GM21786 (cell line): ENCODE data around the gene FCAMR.
"Not testable (repeated sequence)": the region's sequence is repeated elsewhere in the genome, so short reads cannot be mapped to it uniquely, and the experiment has no call there.

Experiments used
- ATAC-seq: cut with Tn5 transposase; IDR thresholded peaks from one replicate; pipeline ENCODE4 v1.9.1; 2021; ENCODE audit not compliant: unreplicated experiment

FCAMR gene

GRCh38 chr1:206933333-206933945 is 36.8 kb downstream of the FCAMR start:
- no peak for ATAC-seq

DNA sequence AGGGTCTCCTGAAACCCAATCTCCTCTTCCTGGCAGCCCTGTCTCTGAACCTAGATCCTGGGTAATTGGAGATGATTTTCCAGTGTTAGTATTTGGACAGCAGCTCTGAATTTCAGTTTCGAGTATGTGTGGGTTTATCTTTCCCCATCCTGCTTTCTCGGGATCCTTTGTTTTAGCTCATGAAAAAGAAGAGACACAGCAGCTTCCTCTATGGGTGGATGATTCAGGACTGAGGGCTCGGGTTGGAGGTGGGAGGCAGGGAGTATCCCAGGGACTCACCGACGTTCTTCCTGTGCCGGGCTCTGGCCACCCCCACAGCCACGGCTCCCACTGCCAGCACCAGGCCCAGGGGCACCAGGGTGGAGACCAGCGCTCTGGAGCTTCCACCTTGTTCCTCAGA is 38.1 kb downstream of the FCAMR start:
- no peak for ATAC-seq

DNA sequence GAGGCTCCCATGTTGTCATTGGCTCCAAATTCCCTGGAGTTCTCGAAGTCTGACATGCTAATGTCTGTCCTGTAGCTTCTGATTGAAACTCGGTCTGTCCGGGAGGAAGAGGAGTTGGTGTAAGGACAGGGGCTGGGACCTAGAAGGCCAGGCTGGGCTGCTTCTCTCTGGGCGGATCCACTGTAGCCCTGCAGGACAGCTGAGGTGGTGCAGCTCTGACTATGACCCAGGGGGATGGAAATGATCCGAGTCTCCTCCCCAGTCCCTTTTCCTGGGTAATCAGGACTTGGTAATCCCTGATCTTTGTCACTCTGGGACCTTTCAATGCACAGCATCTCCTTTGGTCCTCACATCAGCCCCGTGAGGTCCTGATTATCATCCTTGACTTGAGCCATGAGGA is 38.6 kb downstream of the FCAMR start:
- ATAC-seq = no peak

- peak; percentile 75 for ATAC-seq
Measured at GRCh38 chr1:206930210-206930798, 40.0 kb downstream of the FCAMR start.

- ATAC-seq = no peak
Measured at GRCh38 chr1:206929524-206929923, 40.7 kb downstream of the FCAMR start.

DNA sequence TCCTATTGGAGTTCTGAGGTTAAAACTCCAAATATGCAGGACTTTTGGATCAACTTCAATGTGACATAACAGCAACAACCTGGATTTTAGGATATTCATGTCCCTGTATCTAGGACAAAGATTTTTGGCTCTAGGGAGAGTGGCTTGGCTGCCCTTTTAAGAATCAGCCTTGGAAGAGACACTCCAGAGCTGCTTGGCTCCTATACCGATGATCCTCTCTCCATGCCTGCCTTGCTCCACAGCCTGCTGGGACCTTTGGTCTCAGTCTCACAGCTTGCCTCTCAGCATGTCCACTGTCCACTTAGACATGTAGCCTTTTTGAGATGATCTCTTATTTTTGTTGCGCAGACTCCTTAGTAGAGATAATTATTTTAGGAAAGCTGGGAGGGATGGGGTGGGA is 44.0 kb downstream of the FCAMR start:
- ATAC-seq = no peak

GRCh38 chr1:206925106-206925736 is 45.0 kb downstream of the FCAMR start:
- ATAC-seq = peak; percentile 48

DNA sequence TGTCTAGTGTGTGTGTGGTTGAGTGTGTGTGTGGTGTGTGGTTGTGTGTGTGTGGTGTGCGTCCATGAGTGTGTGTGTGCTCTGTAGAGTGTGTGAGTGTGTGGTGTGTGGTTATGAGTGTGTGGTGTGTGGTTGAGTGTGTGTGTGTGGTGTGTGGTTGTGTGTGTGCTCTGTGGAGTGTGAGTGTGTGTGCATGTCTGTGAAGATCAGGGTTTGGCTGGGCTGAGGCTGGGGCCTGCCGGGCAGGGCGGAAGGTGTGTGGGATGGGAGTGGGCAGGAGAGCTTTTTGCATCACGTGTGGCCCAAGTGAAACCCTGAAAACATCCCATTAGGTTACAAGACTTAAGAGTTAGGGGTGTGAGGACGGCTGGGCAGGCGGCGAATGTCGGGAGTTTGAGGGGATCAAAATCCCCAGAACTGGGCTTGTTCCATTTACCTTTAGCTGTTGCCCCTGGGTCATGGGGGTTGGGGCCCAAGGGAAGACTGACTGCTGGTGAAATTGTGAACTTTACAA is 45.6 kb downstream of the FCAMR start:
- ATAC-seq = peak; percentile 14

- ATAC-seq = not testable (repeated sequence)
Measured at GRCh38 chr1:206923961-206924557, 46.2 kb downstream of the FCAMR start.

GRCh38 chr1:206923009-206923960 is 47.0 kb downstream of the FCAMR start:
- peak; percentile 54 for ATAC-seq

DNA sequence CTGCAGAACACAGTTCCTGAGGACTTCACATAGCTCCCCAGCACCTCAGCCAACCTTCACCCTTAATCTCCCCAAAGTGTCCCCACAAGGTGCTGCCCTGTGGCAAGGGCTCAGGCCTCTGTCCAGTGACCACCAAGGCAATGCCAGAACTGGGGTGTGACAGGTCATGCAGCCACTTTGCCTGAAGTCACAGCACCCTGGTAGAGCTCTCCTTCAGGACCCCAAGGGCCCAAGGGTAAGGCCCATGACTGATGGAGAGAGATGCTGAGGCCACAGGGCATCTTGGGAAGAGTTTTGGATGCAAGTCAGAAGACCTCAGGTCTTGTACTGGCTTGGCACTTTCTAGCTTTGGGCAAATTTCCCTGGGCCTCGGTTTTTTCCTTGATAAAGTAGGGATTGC is 47.7 kb downstream of the FCAMR start:
- no peak for ATAC-seq

- peak; percentile 23 for ATAC-seq
Measured at GRCh38 chr1:206921772-206922265, 48.4 kb downstream of the FCAMR start, which contains the start of gene FCMR. FCMR (minus strand) TSS chr1:206921941; CDS start chr1:206921854, 87 bp downstream.

DNA sequence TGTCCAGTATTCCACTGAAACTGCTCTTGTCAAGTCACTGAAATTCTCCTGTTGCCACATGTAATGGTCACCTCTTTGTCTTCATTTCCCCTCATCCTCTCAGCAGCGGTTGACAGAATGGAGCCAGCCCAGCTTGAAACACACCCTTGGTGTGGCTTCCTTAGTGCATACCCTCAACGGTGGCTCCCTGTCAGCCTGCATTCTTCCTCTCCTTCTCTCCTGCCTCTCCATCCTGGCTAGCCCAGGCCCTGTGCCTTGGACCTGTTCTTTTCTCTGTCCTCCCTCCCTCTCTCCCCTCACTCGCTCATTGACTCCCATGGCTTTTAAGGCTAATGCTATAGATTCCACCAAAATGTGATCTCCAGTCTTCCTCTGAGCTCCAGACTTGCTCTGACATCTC is 52.2 kb downstream of the FCAMR start:
- ATAC-seq = no peak

DNA sequence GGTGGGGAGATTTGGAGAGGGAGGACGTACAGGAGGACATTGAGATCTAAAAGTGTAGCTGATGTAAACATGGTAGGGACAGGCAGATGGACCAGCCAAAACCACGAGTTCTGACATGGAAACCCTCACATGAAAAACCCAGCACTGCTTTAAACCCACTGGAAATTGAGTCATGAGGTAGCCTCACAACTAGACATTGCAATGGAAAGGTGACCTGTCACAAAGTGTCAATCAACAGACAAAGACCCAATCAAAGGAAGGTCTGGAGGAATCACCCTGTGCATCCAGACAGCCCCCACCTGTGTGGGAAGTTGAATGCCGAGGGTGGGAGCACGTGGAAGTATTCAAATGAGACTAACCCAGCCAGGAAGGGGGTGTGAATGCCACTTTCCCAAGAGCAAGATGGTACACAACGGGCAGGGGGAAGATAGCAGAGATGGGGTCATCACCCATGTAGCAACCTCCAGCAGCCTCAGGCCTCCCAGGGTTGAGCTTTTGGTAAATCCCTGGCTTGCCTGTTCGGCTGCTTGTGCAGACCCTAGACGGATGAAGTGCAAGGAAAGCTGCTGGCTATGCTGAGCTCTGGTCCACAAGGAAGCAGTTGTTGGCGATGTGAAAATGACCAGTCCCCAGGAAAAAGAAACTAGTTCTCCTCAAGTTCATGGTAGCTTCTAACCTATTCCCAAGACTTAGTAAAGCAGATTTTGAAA is 54.1 kb downstream of the FCAMR start:
- no peak for ATAC-seq

- ATAC-seq = no peak
Measured at GRCh38 chr1:206915030-206915735, 55.1 kb downstream of the FCAMR start.

GRCh38 chr1:206913766-206914537 is 56.3 kb downstream of the FCAMR start:
- ATAC-seq = no peak

DNA sequence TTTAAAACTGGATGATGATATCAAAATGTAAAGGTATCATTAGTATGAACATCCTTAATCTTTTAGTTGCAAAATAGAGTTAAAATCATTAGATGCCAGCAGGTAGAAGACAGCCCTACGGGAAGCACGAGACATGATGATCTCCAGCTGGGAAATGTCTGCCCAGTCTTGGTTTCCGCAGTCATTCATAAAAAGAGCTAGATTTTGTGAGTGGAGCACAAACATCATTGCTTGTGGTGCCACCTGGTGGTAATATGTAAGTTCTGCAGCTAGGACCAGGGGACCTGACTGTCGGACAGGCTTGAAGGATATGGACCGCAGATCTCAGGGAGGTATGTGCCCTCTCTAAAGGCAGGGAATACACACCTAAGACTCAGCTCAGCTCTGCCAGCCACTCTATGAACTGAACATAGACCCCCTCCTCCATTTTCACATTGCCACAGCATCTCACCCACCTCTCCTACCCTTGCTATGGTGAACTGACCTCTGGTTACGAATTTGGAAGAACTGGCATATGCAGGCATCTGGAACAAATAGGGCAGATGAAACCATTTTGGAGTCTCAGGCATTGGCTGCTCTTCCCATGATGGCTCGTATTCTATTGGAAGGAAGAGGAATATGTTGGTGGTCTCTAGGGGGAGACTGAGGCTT is 57.7 kb downstream of the FCAMR start:
- peak; percentile 58 for ATAC-seq

GRCh38 chr1:206911064-206911663 is 59.1 kb downstream of the FCAMR start:
- ATAC-seq = no peak
